GM12878 (cell line): ENCODE data around the gene PPP1R9B.

Experiments
- GABPA ChIP-seq: IDR thresholded peaks from 2 replicates; pipeline ENCODE4 v1.6.1; 2014; ENCODE audit warnings: antibody characterized with exemption, low read depth, mild to moderate bottlenecking, inconsistent platforms
- PKNOX1 ChIP-seq: fragments of 450-650 bp; IDR thresholded peaks from 2 replicates; pipeline ENCODE4 v1.6.1; 2016; ENCODE audit warnings: mild to moderate bottlenecking
- ZNF274 ChIP-seq: IDR thresholded peaks from one replicate; pipeline ENCODE4 v1.8.0; 2011; ENCODE audit not compliant: insufficient read length, insufficient read depth

- TF ChIP-seq GABPA = no peak
- TF ChIP-seq PKNOX1 = no peak
- TF ChIP-seq ZNF274 = no peak
These were observed 43.9 kb upstream of the PPP1R9B start for GRCh38 chr17:50194140-50194933.
